Measurements from ENCODE around the gene FAM216A. TPM values are rescaled to one million over a fixed set of nuclear protein-coding genes. Genes with fewer than 3 reads are reported as not detected.

Gene FAM216A
- total RNA-seq, 2 donors from 2014 or later = 6.9 to 10.0 TPM

GRCh38 chr12:110528277-110528839 lies 59.7 kb downstream of the FAM216A start:
- no peak overlapping the region for H3K27ac ChIP-seq
- H3K9me3 ChIP-seq = no peaks in the 10 kb centered on the region
- H3K4me1 ChIP-seq = peaks cover 0 to 20% of the 10 kb centered on the region in 2 donors
- no peak for TF ChIP-seq CTCF (IDR thresholded peaks at IDR 0.05)
- no peaks in the 10 kb centered on the region for H3K27me3 ChIP-seq
- no peaks in the 10 kb centered on the region for H3K36me3 ChIP-seq
- DNase-seq (ENCODE audit: low spot score) = no peak
- H3K4me3 ChIP-seq = no peak overlapping the region

GRCh38 chr12:110530511-110530910 lies 61.9 kb downstream of the FAM216A start:
- TF ChIP-seq CTCF (IDR thresholded peaks at IDR 0.05) = no peak
- no peak overlapping the region for H3K4me3 ChIP-seq
- no peak overlapping the region for H3K27ac ChIP-seq
- peaks cover 0 to 20% of the 10 kb centered on the region in 2 donors for H3K4me1 ChIP-seq
- DNase-seq (ENCODE audit: low spot score) = no peak
- H3K9me3 ChIP-seq = no peaks in the 10 kb centered on the region
- no peaks in the 10 kb centered on the region for H3K27me3 ChIP-seq
- no peaks in the 10 kb centered on the region for H3K36me3 ChIP-seq

- H3K4me3 ChIP-seq = no peak overlapping the region
- no peak for TF ChIP-seq CTCF (IDR thresholded peaks at IDR 0.05)
- H3K27me3 ChIP-seq = no peaks in the 10 kb centered on the region
- no peak for DNase-seq (ENCODE audit: low spot score)
- H3K36me3 ChIP-seq = peaks cover 13% of the 10 kb centered on the region
- no peaks in the 10 kb centered on the region for H3K9me3 ChIP-seq
- peak overlapping the region in 1 of 2 donors; percentile 24 for H3K27ac ChIP-seq
- peaks cover 0 to 32% of the 10 kb centered on the region in 2 donors for H3K4me1 ChIP-seq
Observed at GRCh38 chr12:110531741-110532333, 63.2 kb downstream of the FAM216A start.

GRCh38 chr12:110532644-110533043 lies 64.0 kb downstream of the FAM216A start:
- peaks cover 0 to 34% of the 10 kb centered on the region in 2 donors for H3K4me1 ChIP-seq
- no peaks in the 10 kb centered on the region for H3K27me3 ChIP-seq

GRCh38 chr12:110533607-110534006 lies 65.0 kb downstream of the FAM216A start:
- peaks cover 26% of the 10 kb centered on the region for H3K36me3 ChIP-seq
- no peak for TF ChIP-seq CTCF (IDR thresholded peaks at IDR 0.05)
- H3K27ac ChIP-seq = peak overlapping the region; percentile 31 to 87
- H3K4me3 ChIP-seq = no peak overlapping the region
- no peak for DNase-seq (ENCODE audit: low spot score)
- peaks cover 0 to 39% of the 10 kb centered on the region in 2 donors for H3K4me1 ChIP-seq
- no peaks in the 10 kb centered on the region for H3K9me3 ChIP-seq
- no peaks in the 10 kb centered on the region for H3K27me3 ChIP-seq

More at GRCh38 chr12:110532644-110533043, 64.0 kb downstream of the FAM216A start:
- peak overlapping the region in 1 of 2 donors; percentile 24 for H3K27ac ChIP-seq
- peaks cover 16% of the 10 kb centered on the region for H3K36me3 ChIP-seq
- TF ChIP-seq CTCF (IDR thresholded peaks at IDR 0.05) = no peak
- no peak for DNase-seq (ENCODE audit: low spot score)
- no peaks in the 10 kb centered on the region for H3K9me3 ChIP-seq
- H3K4me3 ChIP-seq = no peak overlapping the region
